Measurements from ENCODE around the gene FGF11.
"Not testable (repeated sequence)": the region's sequence is repeated elsewhere in the genome, so short reads cannot be mapped to it uniquely, and the experiment has no call there.

FGF11 gene

DNA sequence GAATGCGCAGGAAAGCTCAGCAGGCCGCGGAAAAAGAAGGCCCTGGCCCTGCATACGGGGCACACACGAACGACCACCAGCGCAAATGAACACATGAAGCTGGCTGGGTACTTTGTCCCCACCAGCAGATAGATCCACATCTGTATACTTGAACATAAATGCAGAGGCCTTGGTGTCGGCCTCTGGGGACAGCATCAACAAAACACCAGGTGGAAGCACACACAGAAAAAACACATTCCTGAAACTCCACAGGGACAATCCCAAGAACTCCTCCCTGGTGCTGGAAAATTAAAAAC lies 40.7 kb downstream of the FGF11 start:
- peak; percentile 18 for DNase-seq

DNA sequence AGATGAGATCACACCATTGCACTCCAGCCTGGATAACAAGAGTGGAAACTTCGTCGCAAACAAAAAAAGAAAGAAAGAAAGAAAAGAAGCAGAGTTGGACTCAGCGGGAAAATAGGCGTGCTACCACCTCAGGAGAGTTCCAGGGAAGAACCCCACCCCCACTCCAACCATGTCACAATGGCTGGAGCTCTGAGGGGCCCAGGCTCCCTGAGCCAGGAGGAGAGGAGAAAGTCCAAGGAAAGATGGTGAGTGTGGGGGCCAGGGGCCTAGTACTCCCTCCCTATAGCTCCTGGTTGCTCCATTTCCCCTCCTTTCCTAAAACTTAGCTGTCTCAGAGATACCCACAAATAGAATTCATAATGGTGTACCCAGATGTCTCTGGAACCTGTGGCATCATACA lies 42.0 kb downstream of the FGF11 start, which contains the start of gene SLC35G6:
Gene SLC35G6 (plus strand): TSS at position 172 of the 400 bp plus-strand sequence. CDS start 71 bp downstream, at position 243.
- DNase-seq = not testable (repeated sequence)

DNA sequence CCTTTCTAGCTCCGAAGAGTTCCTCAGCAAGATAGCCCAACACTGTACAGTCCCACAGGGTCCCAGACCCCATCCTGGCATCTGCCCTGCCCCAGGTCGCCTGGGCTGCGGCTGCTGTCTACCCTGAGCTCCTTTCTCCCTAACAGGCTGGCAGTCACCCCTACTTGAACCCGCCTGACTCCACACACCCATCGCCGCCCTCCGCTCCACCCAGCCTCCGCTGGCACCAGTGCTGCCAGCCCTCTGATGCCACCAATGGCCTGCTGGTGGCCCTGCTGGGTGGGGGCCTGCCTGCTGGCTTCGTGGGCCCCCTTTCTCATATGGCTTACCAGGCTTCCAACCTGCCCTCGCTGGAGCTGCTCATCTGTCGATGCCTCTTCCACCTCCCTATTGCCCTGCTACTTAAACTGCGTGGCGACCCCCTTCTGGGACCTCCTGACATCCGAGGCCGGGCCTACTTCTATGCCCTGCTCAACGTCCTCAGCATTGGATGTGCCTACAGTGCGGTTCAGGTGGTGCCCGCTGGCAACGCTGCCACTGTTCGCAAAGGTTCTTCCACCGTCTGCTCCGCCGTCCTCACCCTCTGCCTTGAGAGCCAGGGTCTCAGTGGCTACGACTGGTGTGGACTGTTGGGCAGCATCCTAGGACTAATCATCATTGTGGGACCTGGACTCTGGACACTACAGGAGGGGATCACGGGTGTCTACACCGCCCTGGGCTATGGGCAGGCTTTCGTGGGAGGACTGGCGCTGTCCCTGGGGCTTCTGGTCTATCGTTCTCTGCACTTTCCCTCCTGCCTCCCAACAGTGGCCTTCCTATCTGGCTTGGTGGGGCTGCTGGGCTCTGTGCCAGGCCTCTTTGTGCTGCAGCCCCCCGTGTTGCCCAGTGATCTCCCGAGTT lies 42.8 kb downstream of the FGF11 start:
- not testable (repeated sequence) for DNase-seq

DNA sequence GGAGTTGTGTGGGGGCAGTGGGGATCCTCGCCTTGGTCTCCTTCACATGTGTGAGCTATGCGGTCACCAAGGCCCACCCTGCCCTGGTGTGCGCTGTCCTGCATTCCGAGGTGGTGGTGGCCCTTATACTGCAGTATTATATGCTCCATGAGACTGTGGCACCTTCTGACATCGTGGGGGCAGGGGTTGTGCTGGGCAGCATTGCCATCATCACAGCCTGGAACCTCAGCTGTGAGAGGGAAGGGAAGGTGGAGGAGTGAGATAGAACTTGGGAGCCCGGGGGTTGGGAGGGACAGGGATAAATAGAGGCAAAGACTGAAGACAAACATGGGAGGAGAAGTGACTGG lies 43.4 kb downstream of the FGF11 start:
- DNase-seq = not testable (repeated sequence)

DNA sequence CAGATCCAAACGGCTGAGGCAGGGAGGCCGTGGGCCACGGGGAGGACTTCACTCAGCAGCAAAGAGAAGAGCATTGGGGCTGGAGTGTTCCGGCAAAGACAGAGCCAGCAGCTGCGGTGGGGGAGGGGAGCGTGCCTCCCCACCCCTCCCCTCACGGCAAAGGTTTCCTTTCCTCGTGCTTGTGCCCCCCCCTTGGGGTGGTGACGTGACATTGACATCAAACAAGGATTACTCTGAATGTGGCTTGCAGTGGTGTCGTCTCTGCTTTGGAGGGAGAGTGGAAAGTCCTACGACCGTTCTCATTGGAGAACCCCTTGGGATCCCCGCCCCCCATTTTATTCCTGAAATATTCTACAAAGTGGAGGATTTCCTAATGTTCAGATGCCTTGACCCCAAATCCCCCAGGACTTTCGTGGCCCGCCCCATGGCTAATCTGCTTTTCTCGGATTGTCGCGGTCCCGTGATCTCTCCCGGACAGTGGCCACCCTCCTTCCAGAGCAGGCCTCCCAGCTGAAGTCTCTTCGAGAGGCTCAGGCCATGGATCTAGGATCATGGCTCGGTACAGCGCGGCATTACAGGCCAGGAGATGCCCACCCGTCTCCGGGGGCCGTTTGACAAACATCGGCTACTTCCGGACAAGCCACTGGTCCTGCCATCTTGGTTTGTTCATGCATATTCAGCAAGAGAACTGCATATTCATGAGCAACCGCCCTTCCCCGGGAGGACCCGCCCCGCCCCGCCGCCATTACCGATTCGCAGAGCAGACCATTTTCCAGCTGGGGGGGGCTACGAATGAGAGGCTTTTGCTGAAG lies 44.1 kb downstream of the FGF11 start:
- peak; percentile 91 for DNase-seq

DNA sequence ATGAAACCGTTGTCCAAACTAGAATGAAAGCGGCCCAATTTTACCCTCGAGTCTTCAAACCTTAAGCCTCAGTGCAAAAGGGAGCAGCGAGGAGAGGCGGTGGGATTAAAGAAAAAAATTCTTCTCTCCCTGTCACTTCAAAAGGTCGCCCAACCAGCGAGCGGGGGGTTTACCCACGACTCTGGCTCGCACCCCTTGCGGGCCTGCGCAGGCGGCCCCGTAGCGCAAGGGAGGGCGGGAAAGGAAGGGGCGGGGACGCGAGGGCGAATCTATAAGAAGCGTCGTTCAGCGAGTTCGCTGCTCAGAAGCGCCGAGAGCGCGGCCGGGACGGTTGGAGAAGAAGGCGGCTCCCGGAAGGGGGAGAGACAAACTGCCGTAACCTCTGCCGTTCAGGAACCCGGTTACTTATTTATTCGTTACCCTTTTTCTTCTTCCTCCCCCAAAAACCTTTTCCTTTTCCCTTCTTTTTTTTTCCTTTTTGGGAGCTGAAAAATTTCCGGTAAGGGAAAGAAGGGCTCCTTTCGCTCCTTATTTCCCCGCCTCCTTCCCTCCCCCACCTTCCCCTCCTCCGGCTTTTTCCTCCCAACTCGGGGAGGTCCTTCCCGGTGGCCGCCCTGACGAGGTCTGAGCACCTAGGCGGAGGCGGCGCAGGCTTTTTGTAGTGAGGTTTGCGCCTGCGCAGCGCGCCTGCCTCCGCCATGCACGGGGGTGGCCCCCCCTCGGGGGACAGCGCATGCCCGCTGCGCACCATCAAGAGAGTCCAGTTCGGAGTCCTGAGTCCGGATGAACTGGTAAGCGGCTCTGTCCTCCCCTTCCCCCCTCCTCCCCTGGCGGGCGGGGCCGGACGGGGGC lies 45.0 kb downstream of the FGF11 start, which contains the start of gene POLR2A:
Gene POLR2A (plus strand): TSS at position 300 of the 852 bp plus-strand sequence.
- DNase-seq = peak; percentile 97

DNA sequence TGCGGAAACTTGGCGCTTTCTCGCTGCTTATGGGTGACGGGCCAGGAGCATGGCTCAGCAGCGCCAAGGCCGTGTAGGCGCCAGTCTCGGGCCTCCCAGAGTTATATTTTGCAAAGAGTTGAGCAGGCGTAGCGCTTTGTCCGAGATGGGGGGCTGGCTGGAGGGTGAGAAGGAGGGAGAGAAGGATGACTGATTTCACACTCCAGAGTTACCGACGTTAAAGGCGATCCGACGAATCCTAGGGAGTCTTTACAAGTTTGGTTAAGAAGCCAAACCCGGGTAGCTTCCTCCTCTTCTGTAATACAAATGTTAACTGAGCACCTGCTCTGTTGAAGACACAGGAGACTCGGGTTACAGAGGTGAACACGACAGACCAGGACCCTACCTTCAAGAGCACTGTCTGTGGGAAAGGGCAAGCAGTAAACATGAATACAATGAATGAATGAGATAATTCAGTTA lies 45.6 kb downstream of the FGF11 start:
- DNase-seq = no peak

DNA sequence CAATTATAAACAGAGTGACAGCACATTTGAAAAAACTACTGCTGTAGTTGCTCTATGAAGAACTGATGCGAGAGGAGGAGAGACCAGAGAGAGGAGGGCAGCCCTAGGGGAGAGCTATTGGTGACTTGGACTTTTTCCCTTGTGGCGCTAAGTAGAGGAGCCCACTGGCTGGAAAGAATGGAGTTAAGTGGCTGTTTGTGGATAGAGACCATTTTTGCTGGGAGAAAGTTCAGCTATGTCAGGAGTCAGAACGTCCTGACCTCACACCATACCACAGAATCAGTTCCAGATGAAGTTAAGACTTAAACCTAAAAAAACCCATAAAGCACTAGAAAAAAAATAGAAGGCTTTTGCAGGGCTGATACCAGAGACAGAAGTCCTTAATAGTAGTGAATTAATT lies 46.9 kb downstream of the FGF11 start:
- DNase-seq = no peak

DNA sequence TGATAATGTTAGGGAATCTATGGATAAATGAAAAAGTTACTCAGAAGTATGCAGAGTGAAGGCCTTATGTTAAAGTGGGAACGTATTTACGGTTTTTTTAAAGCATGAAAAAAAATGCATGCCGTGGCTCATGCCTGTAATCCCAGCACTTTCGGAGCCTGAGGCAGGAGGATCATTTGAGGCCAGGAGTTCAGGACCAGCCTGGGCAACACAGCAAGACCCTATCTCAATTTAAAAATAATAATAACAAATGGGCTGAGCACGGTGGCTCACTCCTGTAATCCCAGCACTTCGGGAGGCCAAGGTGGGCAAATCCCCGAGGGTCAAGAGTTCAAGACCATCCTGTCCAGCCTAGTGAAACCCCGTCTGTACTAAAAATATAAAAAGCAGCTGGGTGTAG lies 50.8 kb downstream of the FGF11 start:
- no peak for DNase-seq

DNA sequence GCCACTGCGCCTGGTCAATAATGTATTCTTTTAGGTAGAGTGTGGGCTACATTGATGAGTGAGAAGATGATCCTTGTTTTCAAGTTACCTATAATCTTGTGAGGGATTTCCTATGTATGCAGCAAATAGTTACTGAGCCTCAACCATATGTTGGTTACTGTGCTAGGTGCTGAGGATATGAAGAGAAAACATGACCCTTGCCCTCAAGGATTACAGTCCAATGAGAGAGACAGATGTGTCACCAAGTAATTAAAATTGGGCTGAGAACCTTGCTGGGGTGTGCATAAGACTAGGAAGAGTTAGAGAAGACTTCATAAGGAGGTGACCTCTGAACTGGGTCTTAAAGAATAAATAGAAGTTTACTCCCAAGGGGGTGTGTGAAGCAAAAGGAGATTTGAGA lies 52.3 kb downstream of the FGF11 start:
- no peak for DNase-seq

DNA sequence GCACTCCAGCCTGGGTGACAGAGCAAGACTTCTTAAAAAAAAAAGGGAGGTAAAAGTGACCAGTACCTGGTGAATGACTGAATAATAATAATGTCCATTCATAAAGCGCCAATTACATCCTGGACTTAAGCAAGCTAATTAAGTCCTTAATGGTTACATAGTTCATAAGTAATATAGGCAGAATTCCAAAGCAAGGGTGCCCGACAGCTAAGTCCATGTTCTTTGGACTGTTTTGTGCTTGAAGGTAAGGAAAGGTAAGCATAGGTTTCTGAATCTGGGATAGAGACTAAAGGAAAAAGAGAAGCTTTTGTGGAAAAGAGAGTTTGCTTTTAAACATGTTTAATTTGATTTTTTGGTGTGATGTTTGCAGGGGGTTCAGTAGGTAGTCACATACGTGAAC lies 54.6 kb downstream of the FGF11 start:
- DNase-seq = no peak
